GM19240 (cell line): ENCODE data around the gene ALDOB.
A peak's percentile ranks its signal among the peaks of the same experiment; 100 is the strongest.

Experiments used
- DNase-seq: peaks from one replicate; pipeline ENCODE4 v3.0.0; 2011; ENCODE audit warnings: low spot score; ENCODE audit not compliant: insufficient read length

Gene ALDOB

DNA sequence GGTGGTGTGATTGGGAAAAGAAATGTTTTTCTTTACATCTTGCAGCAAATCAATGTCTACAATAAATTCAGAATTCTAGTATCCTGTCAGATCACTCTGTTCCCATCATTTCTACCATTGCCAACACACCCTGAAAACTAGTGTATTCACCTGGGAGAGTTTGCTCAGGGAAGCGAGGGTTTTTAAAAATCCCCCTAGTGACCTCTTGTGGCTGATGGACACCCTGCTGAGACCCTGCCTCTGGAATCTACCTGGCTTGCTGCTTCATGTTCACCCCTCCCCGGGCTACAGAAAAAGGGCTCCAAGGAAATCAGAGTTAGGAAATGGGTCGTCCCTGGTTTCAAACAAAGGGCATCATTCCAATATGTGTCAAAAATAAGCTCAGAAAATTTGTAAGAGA, 21.4 kb upstream of the ALDOB start:
- DNase-seq = no peak

DNA sequence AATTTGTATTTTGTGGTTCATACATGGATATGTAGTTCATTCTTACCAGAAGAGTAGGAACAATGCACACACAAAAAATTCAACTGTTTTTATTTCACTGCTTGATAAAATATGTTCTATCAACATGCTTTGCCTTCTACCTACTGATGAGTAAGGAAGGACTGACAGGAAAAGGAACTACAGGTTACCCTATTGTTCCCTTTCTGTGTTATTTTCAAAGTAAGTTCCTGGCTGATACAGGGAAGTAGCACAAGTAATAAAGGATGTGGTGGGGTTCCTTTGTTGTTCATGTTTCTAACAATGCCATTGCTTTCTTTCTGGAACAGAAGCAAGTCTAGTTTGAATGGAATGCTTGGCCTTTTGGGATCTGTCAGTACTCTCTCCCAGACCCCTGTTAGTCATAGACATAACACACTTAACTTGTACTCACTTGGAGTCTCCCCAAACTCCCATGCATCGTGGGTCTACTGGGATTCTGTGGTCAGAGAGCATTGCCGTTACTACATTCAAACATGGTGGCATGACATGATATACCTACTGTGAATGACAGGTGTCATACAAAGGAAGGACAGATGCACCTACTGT, 20.2 kb upstream of the ALDOB start:
- DNase-seq = no peak

DNA sequence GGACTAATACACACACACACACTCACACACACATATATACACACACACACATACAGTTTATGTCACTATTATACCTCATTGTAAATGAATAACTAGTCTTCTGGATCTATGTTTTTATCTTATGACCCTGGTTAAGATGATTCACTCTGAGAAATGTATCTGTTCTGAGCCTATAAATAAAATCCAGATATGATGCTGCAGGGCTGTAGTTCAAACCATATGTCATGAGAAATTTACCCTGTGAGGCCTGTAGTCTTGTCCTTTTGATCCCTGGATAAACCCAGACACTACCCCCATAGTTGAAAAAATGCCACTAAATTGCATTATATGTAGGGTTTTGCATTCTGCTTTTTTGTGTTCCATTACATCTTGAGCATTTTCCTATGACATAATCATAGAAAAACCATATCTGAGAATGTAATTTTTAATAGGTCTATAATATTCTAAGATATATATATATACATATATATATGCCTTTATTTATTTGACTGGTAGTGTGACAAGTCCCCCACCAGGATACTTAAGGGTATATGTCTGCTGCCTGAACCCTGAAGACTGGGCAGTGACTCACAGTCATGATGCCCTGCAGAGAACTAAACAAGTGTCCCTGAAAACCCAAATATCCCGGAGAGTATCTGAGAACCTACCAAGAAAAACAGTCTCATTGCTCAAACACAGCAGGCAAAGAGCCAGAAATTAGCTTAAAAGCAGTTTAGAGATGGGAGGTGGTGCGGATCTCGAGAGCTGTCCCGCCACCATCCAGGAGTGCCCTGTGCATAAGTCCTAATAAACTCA, 18.4 kb upstream of the ALDOB start:
- DNase-seq = no peak

DNA sequence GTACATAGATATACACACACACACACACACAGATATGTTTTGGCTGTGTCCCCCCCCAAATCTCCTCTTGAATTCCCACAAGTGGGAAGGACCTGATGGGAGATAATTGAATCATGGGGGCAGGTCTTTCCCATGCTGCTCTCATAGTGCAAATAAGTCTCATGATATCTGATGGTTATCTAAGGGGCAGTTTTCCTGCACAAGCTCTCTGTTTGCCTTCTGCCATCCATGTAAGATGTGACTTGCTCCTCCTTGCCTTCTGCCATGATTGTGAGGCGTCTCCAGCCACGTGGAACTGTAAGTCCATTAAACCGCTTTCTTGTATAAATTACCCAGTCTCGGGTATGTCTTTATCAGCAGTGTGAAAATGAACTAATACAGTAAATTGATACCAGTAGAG, 15.9 kb upstream of the ALDOB start:
- DNase-seq = no peak

DNA sequence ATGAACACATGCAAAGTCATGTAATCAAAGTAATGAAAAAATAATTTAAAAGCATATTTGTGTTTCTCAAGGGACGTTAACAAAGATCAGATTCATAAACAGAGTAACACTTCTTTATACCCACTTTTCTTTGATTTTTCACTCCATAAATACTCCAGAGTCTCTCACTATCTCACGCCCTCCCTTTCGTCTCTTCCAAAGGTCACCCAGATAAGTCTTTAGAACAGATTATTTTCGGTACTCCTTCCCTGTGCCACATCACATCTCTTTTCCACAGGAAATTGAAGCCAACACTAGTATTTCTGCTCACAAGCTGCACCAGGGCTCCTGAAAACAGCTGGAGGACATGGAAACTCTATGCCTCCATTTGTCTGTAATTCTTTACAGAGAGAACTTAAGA, 15.4 kb upstream of the ALDOB start:
- DNase-seq = no peak

DNA sequence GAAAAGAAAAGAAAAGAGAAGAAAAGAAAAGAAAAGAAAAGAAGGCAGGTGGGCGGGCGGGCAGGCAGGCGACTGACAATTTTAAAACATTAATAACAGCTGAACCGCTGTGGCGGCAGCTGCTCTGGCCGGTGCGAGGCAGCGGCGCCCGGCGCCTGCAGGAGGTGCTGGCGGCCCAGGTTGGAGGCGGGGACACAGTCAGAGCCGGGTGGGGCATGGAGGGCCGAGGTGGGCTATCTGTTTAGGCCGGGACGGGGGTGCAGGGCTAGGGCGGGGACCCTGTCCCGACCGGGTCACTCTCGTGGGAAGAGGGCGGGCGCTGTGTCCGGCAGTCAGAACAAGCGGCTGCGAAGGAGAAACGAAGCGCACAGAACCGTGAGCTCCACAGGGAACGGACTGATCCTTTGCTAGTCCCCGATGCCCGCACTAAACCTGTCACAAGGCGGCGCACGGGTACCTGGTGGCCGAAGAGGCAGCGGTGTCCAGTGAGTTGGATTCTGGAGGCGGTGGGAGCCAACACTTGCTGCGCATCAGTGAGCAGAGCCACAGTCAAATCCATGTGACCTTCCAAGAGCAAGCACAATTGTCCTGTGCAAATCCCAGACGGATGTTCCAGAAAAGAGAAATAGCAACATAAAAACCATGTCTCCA, 13.6 kb upstream of the ALDOB start:
- DNase-seq = peak; percentile 47

DNA sequence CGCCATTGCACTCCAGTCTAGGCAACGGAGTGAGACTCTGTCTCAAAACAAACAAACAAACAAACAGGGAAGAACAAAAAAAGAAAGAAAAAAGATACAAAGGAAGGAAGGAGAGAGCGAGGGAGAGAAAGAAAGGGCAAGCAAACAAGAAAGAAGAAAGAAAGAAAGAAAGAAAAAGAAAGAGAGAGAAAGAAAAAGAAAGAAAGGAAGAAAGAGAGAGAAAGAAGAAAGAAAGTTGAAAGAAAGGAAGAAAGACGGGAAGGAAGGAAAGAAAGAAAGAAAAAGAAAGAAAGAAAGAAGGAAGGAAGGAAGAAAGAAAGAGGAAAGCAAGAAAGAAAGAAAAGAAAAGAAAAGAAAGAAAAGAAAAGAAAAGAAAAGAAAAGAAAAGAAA, 13.1 kb upstream of the ALDOB start:
- no peak for DNase-seq

DNA sequence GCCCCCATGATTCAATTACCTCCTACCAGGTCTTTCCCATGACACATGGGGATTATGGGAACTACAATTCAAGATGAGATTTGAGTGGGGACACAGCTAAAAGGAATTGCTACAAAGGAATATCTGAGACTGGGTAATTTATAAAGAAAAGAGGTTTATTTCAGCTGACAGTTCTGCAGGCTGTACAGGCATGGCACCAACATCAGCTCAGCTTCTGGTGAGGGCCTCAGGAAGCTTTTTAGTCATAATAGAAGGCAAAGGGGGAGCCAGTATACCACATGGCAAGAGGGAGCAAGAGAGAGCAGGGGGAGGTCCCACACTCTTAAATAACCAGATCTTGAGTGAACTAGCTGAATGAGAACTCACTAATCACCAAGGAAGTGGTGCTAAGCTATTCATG, 11.2 kb upstream of the ALDOB start:
- no peak for DNase-seq

DNA sequence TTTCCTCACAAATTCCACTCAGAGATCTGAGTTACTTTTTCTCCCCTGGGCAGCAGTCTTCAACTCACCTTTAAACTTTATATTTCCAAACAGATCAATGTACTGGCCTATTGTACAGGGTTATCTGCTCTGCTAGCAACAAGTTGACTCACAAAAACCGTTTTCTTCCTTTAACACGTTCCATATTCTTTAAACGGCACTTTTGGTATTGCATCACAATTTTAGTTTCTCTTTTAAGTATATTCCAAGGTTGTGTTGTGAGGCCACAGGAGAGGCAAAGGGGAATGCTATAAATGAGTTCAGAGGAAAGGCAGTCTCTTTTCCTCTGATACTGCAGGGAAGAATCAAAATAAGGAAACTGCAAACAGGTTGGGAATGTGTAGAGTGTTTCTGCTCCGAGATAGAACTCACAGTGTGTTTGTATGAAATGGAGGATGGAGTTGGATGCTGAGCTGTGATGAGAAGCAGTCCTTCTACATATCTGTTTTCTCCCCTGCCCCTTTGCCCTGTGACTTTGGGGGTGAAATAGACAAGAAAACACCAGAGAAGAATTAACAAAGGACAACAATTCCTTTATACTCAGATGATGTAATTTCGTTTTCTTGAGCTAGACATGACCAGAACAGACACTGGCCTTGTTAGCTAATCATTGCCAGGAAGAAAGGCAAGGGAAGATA, 9.9 kb upstream of the ALDOB start:
- DNase-seq = no peak

DNA sequence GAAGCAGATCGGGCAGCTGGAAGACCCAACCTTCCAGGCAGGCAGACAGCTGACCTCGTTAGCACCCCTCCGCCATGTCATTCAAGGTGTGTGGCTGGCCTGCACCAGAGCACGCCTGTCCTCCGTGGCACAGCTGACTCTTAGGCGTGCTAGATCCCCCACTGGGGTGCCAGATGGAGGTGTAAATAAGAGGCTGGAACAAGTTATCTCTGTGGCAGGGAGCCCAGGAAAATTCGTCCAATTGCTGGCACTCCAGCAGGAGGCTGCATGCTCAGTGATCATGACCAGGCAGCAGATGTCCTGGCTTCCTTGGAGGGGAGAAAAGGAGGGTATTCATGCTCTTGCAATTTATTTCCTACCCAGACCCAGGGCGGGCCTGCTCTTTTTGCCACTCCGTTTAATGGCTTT, 7.8 kb upstream of the ALDOB start:
- DNase-seq = no peak

DNA sequence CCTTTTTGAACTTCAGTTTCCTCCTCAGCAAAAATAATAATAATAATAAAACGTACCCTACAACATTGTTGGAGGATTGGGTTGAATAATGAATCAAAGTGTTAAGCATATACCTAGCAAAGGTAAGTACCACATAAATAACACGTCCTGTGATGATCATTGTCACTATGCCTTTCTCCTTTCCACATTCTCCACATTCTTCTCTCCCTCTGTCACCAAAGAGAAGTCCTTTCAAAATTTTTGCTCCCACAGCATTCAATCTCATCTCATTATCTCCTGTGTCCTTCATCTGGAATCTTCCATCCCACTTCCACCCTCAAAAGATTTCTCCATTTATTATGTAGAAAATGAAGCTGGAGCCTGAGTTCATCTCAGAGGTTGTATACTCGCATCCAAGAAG, 7.2 kb upstream of the ALDOB start:
- no peak for DNase-seq

DNA sequence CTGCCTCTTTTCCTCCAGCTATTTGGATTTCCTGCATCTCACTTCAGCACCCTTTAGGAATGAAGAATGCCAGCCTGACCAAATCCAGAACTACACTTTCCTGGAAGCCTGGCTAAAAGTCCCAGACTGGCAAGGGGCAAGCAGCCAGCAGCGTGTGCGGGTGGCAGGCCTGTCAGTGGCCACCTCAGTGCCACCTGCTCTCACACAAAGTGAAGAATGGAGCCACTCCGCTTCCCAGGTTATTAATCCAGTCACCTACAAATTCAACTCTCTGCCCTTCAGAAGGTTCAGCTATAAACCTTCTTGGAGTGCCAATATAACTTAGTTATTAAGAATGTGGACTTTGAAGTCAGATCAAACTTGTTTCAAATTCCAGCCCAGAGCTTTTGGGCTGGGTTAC, 6.7 kb upstream of the ALDOB start:
- no peak for DNase-seq

DNA sequence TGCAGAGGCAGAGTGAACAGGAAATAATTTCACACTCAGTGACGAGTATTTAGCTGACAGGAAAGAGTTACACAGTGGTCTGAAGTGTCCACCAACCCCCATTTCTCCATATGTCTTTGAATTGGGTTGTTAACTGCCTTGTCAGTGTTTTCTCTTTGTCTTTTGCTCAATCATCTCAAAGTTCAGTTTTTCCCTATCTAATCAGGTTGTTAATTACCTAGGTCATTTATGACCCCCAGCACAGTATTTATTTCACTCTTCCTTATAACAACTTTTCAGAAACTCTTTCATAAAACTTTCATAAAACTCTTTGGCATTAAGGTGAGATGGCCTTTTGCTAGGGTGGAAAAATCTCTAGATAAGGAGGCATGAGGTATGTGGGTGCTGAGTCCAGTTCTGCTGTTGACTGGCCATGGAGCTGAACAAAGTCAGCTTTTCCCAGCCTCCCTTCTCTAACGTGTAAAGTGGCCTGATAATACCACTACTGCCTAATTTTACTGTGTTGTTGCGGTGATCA, 5.2 kb upstream of the ALDOB start:
- no peak for DNase-seq

DNA sequence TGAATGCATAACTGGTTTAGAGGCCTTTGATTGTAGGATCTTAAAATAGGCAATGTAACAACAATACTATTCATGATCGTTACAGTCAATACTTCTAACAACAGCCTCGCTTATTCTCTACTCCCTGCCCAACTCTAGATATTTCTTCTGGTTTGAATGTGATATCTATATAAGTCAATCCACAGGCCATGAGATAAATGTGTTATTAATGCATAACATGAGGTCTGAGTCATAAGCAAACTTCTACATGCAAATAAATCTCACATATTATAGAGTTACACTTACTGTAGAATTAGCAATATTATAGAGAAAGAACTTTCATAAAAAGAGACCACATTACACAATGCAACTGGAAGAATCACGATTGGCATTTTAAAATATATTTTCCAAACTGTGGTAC, 2.9 kb upstream of the ALDOB start:
- no peak for DNase-seq

DNA sequence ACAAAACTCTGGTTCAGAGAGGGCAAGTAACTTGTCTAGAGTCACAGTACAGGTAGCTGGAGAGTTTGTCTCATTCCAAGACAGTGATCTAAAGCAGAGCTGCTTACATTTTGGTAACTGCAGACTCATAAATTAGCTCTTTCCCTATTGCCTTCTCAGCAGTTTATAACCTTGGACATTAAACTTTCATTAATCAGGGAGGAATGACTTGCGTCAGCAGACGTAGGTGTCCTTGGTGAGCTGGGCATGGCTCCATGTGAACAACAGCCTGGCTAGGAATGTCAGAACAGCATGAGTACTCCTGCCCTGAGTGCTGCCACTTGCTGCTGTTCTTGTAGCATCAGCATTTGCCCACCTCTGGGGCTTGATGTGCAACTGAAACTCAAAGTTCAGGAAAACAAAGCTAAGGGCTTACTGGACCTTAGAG, 2.2 kb upstream of the ALDOB start:
- DNase-seq = no peak

DNA sequence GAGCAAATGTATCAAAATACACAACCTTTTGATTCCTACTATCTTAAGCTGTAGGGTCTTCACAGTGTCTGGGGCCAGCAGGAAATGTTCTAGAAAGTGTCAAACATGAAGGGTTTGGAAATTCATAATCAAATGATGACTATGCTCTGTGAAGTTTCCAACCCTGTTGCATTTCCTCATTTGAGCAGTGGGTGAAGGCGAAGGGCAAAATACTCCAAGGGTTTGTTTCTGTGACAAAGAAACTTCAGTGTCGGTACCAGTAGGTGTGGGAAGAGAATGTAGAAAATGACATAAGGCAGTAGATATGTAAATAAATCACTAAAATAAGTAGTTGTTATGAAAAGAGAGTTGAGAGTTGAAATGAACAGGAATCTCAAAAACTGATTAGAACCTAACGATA, 576 bp downstream of the ALDOB start:
- DNase-seq = no peak

DNA sequence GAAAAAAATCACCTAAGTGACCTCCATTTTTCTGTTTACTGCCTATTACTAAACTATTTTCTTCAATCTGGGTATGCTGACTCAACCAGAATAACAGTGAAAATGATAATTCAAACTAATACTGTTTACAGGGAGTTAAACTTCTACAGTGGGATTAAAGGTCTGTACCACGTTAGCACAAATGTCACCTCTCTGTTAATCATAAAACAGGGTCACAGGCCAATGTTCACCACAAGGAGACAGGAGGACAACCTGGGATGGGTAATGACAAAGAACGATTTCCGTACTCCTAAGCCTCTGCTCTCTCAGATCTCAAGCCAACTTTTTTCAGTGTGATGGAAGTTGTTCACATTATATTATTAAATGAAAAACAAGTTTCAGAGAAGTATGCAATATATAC, 2.3 kb downstream of the ALDOB start:
- no peak for DNase-seq

DNA sequence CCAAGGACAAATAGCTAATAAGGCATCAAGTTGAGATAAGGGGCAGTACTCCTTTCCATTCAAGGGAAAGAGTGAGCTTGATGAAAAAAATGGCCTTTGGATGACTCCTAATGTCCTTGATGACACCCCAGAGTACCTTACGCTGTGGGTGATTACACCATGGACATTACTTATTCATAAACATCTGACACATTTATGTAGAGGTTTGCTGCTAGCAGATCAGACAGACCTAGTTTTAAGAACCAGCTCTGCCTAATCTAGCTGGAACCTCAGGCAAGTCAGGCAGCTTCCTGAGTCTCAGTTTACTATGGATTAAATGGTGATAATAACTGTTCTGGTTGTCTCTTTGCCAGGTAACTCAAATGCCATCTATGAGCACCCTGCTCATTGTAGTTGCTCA, 2.8 kb downstream of the ALDOB start:
- no peak for DNase-seq

DNA sequence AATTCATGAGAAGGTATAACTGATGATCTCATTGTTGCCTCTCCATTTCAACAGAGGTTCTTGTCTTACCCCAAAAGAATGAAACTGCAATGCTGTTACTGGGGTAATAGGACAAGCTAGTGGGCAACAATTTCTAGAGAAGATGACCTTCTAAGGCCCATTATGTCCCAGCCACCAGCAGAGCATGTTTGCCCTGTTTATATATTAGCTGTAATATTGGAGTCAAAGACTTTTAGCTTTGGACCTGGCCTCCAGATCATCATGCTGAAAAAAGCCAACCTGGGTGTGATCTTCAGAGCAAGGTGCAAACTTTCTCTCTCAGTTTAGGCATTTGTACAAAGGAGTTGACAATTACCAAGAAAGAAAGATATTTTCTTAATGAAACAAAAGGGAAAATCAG, 3.4 kb downstream of the ALDOB start:
- DNase-seq = no peak

DNA sequence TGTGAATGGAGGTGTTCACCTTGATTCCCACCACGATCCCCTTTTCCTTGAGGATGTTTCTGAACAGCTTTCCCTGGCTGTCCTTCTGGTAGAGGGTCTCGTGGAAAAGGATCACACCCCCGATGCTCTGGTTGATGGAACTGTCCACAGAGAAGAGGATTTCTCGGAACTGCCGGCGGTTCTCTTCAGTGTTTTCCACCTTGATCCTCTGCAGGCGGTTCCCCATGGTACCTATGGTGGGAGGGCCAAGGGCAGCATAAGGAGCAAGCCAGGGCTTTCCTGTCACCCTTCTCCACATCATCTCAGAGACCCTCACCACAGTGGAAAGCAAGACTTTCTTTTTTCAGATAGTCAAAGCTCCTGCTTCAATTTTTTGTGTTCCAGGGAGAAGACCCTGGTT, 5.8 kb downstream of the ALDOB start:
- no peak for DNase-seq

DNA sequence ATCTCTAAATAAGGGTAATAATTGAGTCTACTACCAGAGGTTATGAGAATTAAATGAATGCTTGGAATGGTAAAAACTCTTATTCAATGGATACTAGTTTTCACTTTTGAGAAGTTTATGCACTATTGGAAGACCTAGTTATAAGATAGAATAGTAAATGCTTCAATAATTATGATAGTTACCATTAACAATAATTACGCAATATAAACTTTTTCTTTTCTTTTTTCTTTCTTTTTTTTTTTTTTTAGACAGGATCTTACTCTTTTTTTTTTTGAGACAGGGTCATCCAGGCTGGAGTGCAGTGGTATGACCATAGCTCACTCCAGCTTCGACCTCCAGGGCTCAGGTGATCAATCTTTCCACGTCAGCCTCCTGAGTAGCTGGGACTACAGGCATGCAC, 6.7 kb downstream of the ALDOB start:
- no peak for DNase-seq
